Cardiac fibroblast (primary cell): ENCODE data around the gene CDKN1B.

Source experiments
- DNase-seq, 2 donors: peaks; one replicate each; pipeline versions ENCODE4 v3.0.0 to v3.0.0-alpha.2; 2010; ENCODE audit warnings: low read depth in 2 of 2
- H3K4me3 ChIP-seq, 2 donors: replicated peaks in 1 of 2; 1 replicate in 1 of 2; 2 replicates in 1 of 2; pipeline ENCODE4 v1.5.1; 2011; ENCODE audit warnings: low read depth in 2 of 2, low read length in 2 of 2, mild to moderate bottlenecking in 2 of 2, moderate library complexity in 1 of 2
- CTCF ChIP-seq: IDR thresholded peaks from one replicate; pipeline ENCODE4 v1.5.1; 2011; ENCODE audit warnings: low read depth, mild to moderate bottlenecking, low read length, inconsistent platforms

Gene CDKN1B

GRCh38 chr12:12716793-12717585, at the start of gene CDKN1B:
TSS of gene CDKN1B (plus strand) at chr12:12717368. CDS start at chr12:12717840, 472 bp downstream.
- H3K4me3 ChIP-seq = peak within 1 kb of the TSS; percentile 87 to 91
- peak; percentile 95 to 98 for DNase-seq
- TF ChIP-seq CTCF = no peak

GRCh38 chr12:12668005-12668404, 49.2 kb upstream of the CDKN1B start:
- no peak for TF ChIP-seq CTCF
- H3K4me3 ChIP-seq = no peak overlapping the region
- DNase-seq = no peak

DNA sequence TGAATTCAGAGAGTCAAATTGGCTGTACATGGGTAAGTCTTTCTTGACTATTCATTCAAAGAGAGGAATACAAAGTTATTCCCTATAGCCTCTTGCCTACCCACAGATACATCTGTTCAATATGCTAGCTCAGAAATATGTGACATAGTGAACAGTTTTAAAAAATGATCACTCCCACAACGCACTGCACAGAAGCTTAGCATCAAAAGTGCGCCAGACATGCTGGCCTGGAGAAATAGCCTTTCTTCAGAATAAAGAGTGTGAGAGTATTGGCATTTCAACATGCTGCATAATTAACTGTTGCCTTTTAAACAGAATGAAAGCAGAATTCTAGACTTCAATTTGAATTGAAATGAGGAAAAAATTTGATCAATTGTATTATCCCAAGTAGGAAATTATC, 48.1 kb upstream of the CDKN1B start:
- DNase-seq = no peak
- no peak overlapping the region for H3K4me3 ChIP-seq
- no peak for TF ChIP-seq CTCF

DNA sequence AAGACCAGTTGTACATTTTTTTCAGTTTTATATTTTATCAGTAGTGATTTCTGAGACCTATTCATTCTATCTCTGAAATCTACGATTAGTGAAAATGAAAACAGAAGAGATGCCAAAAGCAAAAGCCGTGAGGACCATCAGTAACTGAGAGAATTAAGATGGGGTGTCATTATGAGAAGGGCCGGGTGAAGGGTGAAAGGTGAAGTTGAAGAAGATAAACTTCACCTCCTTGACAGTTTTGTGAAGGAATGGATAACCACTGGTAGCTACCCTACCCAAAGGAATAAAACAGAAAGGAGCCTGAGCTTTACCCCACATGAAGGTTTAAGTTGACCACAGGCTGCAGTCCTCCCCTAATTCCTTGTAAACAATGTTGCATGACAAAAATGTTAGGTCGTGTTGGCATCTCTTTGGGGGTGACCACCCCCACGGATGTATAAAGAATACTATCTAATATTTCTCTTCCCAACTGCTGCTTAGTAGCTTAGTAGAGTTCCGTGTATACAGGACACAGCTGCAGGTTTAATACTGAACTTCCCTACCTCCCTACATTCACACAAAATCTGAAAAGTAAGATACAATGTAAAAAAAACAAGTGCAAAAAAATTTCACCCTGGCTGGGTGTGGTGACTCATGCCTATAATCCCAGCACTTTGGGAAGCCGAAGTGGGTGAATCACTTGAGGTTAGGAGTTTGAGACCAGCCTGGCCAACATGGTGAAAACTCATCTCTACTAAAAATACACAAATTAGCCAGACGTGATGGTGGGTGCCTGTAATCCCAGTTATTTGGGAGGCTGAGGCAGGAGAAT, 45.1 kb upstream of the CDKN1B start:
- DNase-seq = peak in 1 of 2 donors; percentile 61
- no peak for TF ChIP-seq CTCF
- H3K4me3 ChIP-seq = no peak overlapping the region

- no peak for TF ChIP-seq CTCF
- DNase-seq = no peak
- no peak overlapping the region for H3K4me3 ChIP-seq
These were observed 43.9 kb upstream of the CDKN1B start for GRCh38 chr12:12673296-12673695.

DNA sequence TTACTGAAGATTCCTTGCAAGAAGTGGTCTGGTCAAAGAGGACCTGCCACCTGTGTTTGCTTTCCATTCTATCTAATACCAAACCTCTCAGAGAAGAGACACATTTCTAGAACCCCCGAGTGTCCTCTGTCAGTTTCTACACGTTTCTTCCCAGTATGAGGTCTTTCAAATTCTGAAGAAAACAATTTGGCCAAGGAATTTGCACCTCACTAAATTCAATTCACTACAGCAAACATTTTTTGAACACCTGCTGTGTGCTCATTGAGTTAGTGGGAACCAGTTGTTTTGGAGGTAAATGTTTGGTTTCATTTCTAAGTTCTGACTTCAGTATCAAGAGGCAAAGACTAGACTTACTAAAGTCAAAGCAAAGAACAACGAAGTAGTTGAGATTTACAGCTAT, 40.6 kb upstream of the CDKN1B start:
- TF ChIP-seq CTCF = no peak
- no peak for DNase-seq
- H3K4me3 ChIP-seq = no peak overlapping the region
